Activated CD4-positive, alpha-beta memory T cell treated with anti-CD3 and anti-CD28 coated beads, Interleukin-2, amount 10 ng/mL, durations not matched to agents 7 days and 5 days (primary cell): ENCODE measurements around the gene FAM83D. TPM values are rescaled to one million over a fixed set of nuclear protein-coding genes. Genes with fewer than 3 reads are reported as not detected.

Experiments used
- CTCF ChIA-PET: fragments of 350-600 bp; sonication (Branson Sonifier 250); formaldehyde crosslinking; loops from one replicate; lab custom pipeline; 2021; ENCODE audit warnings: antibody characterized with exemption, inconsistent platforms; lab: Charles Lee
- POLR2A ChIA-PET: fragments of 350-600 bp; sonication (Branson Sonifier 250); formaldehyde crosslinking; loops from one replicate; lab custom pipeline; 2021; ENCODE audit warnings: antibody characterized with exemption; lab: Charles Lee
- DNase-seq: peaks from one replicate; pipeline ENCODE4 v3.0.0-alpha.2; 2020
- H3K27ac Mint-ChIP-seq: one replicate; pipeline ENCODE4 v1.8.0; 2021; ENCODE audit warnings: mild to moderate bottlenecking, mixed read lengths
- H3K27me3 Mint-ChIP-seq: one replicate; pipeline ENCODE4 v1.8.0; 2021; ENCODE audit warnings: mixed read lengths
- H3K36me3 Mint-ChIP-seq: one replicate; pipeline ENCODE4 v1.8.0; 2021; ENCODE audit warnings: low read depth, mixed read lengths
- H3K4me1 Mint-ChIP-seq: one replicate; pipeline ENCODE4 v1.8.0; 2021; ENCODE audit warnings: mixed read lengths
- H3K4me3 Mint-ChIP-seq: one replicate; pipeline ENCODE4 v1.8.0; 2021; ENCODE audit warnings: mild to moderate bottlenecking, mixed read lengths
- H3K9me3 Mint-ChIP-seq: one replicate; pipeline ENCODE4 v1.8.0; 2021; ENCODE audit warnings: mixed read lengths
- total RNA-seq, 2 experiments: library from RNA; stranded (reverse); gene quantifications; one replicate each; pipeline ENCODE4 v1.2.3, GENCODE V29; 2021

Gene FAM83D
- total RNA-seq, 2 experiments from 2014 or later: 18.9 to 19.9 TPM

- H3K4me3 Mint-ChIP-seq: no peak overlapping the region
- peaks cover 49% of the 10 kb centered on the region for H3K36me3 Mint-ChIP-seq
- H3K27me3 Mint-ChIP-seq: no peaks in the 10 kb centered on the region
- DNase-seq: no peak
- peaks cover 25% of the 10 kb centered on the region for H3K4me1 Mint-ChIP-seq
- ChIA-PET POLR2A (interaction anchor here (1.1 kb wide), 1 partner anchor 10 kb away, joined by 3 read pairs; no protein-coding TSS in a partner anchor), CTCF (interaction anchor here (1.8 kb wide), 1 partner anchor 50 kb away, joined by 6 read pairs; no protein-coding TSS in a partner anchor)
- no peak overlapping the region for H3K27ac Mint-ChIP-seq
- H3K9me3 Mint-ChIP-seq: no peaks in the 10 kb centered on the region
Measured at GRCh38 chr20:38999217-38999616, 73.0 kb downstream of the FAM83D start.

- POLR2A ChIA-PET: interaction anchor here (1.1 kb wide), 1 partner anchor 38 kb away, joined by 3 read pairs; the partner anchor contains the start of gene DHX35
- Mint-ChIP-seq H3K9me3 (no peaks in the 10 kb centered on the region), H3K4me1 (peaks cover 32% of the 10 kb centered on the region), H3K36me3 (peaks cover 45% of the 10 kb centered on the region), H3K27me3 (no peaks in the 10 kb centered on the region), H3K27ac (no peak overlapping the region), H3K4me3 (no peak overlapping the region)
- no peak for DNase-seq
- CTCF ChIA-PET: interaction anchor here (1.0 to 1.8 kb wide), 2 partner anchors 38 to 49 kb away, joined by 3 to 6 read pairs; partner anchors contain the start of gene DHX35
Measured at GRCh38 chr20:38999965-39000910, 74.0 kb downstream of the FAM83D start.

Other genes with a start within 250 kb of the FAM83D start
- gene SLC32A1, start 201.9 kb upstream of the FAM83D start, total RNA-seq: not detected
- 1 to 10 TPM; 9.4 to 9.9 TPM for gene ACTR5, start 178.0 kb upstream of the FAM83D start, total RNA-seq
- 100 to 1,000 TPM; 113 to 119 TPM for gene PPP1R16B, start 120.7 kb upstream of the FAM83D start, total RNA-seq
- gene DHX35, start 35.9 kb downstream of the FAM83D start, total RNA-seq: 1 to 10 TPM; 7.1 to 7.2 TPM